HCT116 (cell line): Measurements from ENCODE around the gene RWDD1.

ENCODE experiments used
- CTCF ChIP-seq, 3 experiments: fragments of 200-600 bp in 1 of 3; sonication (generic) in 1 of 3; IDR thresholded peaks in 2 of 3; conservative IDR thresholded peaks in 1 of 3; 2 replicates each; pipeline ENCODE4 v1.5.1; 2012 to 2017; ENCODE audit warnings: low read depth in 2 of 3, low read length in 2 of 3, antibody characterized with exemption in 1 of 3, borderline replicate concordance in 1 of 3, control low read depth in 1 of 3, mild to moderate bottlenecking in 1 of 3, mixed read lengths in 1 of 3, mixed run types in 1 of 3, moderate library complexity in 1 of 3; ENCODE audit not compliant: insufficient read depth in 1 of 3
- EZH2phosphoT487 ChIP-seq: fragments of 200-600 bp; IDR thresholded peaks from 2 replicates; pipeline ENCODE4 v1.6.1; 2018; ENCODE audit warnings: antibody characterized with exemption, borderline replicate concordance
- POLR2A ChIP-seq: IDR thresholded peaks from 2 replicates; pipeline ENCODE4 v1.7.0; 2011; ENCODE audit warnings: borderline replicate concordance; ENCODE audit not compliant: insufficient read depth, insufficient read length; ENCODE audit errors: extremely low read depth
- POLR2AphosphoS5 ChIP-seq: IDR thresholded peaks from 2 replicates; pipeline ENCODE4 v1.6.1; 2011; ENCODE audit warnings: mild to moderate bottlenecking, low read depth, low read length, moderate library complexity

GRCh38 chr6:116571683-116572000, 338 bp downstream of the RWDD1 start:
- TF ChIP-seq POLR2A, result no peak
- TF ChIP-seq EZH2phosphoT487, result no peak
- no peak for TF ChIP-seq CTCF (IDR thresholded peaks at IDR 0.05 in 2 of 3, conservative IDR thresholded peaks at IDR 0.05 in 1 of 3; ENCODE audit: borderline replicate concordance in 1 of 3, insufficient read depth in 1 of 3, low read depth in 2 of 3, low read length in 2 of 3)
- no peak for TF ChIP-seq POLR2AphosphoS5
